Medulla oblongata (tissue), 1 donor: ENCODE measurements around the gene BRCA2.

ENCODE experiments used
- DNase-seq: peaks from one replicate; pipeline ENCODE4 v3.0.0-alpha.2; 2015; ENCODE audit errors: extremely low spot score

Gene BRCA2

DNA sequence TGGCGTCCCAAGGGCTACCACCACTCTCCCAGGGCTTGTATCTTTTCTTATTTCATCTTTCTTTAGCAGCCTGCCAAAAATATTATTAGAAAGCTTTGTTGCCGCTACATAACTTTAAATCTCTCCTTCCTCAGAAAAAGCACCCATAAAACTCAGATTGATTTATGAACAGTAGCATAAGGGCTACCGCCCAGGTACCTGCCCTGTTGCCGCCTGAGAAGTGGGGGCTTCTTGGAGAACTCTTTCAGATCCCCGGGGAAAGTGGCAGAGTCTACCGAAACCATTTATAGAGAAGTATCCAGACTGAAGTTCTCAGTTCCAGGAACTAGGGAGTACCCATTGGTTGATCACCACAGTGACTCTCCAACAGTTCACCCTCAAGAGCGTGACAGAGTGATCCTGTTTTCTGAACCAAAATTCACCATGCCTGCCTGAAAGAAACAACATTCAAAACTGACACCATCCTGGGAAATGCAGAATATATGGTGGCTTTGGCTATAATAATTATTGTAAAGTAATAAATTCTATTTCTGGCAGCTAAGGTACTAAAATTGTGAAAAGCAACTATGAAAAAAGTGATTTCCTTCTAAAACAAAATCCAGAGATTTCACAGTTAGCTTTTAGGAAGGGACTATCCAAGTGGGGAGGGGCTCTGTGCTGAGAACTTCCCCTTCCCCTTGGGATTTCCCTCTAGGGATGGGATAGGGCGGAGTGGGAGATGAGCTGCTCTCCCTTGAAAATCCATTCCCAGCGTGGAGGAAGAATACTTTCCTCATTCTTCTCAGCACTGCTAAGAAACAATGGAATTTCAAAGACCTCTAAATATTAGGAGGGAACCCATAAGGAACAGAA lies 113.5 kb downstream of the BRCA2 start:
- peak; percentile 70 for DNase-seq

DNA sequence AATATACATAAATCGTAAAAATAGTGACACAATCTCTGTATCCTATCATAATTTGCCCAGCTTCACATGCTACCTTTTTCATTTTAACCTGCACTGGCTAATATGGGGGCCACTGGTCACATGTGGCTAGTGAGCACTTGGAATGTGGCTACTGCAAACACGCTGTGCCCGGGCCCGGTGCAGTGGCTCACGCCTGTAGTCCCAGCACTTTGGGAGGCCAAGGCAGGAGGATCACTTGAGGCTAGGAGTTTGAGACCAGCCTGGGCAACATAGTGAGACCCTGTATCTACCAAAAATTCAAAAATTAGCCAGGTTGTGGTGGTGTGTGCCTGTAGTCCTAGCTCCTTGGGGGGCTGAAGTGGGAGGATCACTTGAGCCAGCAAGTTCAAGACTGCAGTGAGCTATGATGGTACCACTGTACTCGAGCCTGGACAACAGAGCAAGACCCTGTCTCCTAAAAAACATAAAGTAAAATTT lies 114.2 kb downstream of the BRCA2 start:
- no peak for DNase-seq

DNA sequence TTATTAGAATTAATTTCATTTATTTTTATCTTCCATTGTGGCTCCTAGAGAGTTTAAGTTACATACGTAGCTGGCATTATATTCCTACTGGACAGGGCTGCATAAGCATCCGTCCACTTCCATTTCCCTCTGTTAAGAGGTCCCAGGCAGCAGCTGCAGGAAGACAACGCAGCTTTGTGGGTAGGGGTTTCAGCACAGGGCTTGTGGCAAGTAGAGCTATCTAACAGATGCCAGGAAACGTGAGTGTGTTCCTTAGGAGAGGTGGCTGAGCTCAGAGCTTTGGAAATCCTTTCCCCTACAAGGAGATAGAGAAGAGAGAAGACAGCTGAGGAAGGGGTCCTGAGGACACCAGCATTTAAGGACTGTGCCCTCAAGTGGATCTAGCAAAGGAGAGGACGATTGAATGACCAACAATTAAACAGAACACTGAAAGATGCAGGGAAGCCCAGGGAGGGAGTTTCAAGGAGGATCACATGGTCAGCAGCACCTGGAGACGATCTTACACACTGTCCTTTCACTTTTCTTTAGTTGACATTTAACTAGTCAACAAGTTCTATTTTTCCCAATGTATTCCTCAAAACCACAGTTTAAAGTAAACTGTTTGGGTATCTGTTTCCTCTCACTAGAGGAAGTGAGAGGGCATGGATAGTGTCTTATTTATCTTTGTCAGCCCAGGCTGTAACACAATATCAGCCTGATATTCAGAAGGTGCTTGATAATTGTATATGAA lies 114.9 kb downstream of the BRCA2 start:
- DNase-seq: no peak

DNA sequence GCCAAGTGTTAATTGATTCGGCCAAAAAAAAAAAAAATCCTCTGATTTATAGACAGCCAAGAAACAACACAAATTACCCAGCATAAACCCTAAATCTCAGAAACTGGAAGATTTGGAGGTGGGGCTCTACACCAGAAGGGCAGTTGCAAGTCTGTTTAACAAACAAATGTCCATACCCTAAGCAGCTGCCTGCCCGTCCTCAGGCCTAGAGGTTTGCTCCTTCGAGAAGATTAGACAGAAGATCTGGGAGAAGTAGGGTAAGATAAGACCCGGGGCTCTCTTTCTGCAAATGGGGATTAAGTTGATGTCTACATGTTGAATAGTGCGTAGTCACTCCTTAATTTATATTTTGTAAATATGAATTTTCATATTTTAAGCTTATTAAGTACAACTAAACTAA lies 116.1 kb downstream of the BRCA2 start:
- no peak for DNase-seq

DNA sequence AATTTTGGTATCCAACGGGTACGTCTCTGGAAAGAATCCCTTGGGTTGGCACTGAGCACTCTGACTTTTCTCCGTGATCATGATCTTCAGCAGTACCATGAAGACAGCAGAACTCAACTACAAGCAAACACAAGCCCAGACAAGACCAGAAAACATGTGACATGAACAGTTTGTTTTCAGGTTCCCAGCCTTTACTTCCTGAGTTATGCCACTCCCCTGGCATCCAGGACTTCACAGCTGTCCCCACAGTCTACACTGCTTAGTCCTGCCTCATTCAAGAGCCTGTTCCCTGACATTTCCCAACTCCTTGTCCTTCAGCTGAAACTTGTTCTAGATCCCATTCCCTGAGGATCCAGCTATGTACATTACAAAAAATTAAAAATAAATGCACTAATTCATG lies 117.5 kb downstream of the BRCA2 start:
- no peak for DNase-seq

DNA sequence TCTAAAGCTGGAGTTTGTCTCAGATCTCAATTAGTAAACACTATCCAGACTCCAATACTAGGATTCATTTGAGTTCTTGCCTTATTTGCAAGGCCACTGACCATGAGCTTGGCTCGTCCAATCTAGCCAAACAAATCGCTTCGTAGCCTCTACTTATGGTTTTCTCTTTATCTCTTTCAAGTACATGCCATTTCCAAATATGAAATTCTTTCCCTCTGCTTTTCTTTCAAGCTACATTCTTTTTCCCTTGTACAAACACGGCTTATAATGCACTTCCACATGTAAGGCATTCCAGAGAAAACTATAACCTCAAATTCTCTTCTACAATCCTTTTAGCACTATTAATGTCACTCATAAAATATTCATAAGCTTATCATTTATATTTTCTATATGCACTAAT lies 123.6 kb downstream of the BRCA2 start:
- no peak for DNase-seq

DNA sequence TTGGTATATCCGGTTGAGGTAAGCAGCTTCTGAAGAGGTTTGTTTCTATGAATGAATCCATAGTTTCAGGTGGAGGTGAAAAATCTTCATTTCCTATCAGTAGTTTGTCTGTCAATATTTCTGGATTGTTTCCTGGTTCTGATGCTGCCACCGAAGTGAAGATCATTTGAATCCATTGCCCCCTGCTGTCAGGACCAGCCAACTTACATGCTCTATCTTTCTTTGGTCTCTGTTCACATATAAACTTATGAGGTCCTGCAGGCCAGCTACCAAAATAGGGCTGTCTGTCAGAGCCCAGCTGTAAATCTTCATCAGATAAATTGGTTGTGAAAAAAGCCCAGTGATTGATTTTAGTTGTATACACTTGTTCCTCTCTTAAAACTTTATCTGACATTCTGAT lies 127.8 kb downstream of the BRCA2 start:
- DNase-seq: peak; percentile 60

DNA sequence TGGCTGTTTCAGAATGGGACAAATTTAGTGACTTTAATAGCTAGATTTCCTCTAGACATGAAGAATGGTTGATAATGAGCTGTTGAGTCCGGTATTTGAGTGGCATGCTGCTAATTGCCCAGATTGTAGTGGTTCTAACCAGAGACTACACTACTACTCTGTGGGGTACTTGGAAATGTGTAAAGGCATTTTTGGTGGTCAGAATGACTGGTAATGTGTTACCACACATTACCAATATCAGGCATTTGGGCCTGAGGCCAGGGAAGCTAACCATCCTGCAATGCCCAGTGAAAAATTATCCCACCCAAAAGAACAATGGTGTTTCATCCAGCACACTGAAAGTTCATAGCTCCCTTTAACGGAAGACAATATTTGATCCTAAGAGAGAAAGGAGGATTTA lies 130.2 kb downstream of the BRCA2 start:
- DNase-seq: no peak

DNA sequence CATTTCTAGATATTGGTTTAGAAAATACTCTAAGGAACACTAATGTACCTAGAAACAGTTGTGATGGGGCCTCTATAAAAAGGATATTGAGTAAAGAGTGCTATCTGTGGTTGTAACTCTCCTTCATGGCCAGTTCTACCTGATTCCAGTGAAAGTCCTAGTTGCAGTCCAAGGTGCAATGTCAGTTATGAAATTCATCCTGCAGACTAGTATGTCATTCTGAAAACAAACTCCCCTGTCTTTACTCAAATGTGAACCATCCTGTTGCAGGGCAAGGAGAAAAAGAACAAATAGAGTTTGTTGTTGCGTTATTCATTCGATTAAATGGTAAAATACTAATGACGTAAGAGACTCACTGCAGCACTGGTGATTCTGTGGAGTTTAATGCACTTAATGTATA lies 130.9 kb downstream of the BRCA2 start:
- no peak for DNase-seq

DNA sequence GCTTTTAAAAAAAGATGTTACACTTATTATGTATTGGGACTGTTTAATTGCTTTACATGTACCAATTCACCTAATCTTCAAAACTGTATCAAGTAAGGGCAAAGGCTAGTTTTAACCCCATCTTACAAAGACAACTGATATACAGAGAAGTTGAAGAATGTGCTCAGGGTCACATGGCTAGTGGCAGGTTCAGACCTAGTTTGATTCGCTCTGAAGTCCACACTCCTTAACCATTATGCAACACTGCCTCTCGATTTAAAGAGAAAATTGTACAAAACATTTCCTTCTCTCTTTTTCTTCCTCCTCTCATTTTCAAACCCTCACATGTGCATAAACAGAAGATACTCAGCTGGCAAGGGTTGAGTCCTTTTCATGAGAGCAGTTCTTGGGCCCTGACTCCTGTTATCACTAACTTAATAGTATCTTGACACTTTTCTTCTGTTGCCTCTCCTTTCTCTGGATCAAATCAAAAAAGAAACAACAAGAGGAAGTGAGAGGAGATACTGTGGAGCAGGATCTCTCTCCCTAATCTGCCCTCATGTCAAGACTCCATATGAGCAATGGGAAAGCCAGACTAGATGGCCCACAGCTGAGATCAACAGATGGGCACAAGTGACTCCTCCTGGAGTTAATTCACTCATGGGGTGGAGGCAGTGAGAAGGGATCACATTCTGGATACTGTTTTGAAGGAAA lies 131.6 kb downstream of the BRCA2 start:
- no peak for DNase-seq

DNA sequence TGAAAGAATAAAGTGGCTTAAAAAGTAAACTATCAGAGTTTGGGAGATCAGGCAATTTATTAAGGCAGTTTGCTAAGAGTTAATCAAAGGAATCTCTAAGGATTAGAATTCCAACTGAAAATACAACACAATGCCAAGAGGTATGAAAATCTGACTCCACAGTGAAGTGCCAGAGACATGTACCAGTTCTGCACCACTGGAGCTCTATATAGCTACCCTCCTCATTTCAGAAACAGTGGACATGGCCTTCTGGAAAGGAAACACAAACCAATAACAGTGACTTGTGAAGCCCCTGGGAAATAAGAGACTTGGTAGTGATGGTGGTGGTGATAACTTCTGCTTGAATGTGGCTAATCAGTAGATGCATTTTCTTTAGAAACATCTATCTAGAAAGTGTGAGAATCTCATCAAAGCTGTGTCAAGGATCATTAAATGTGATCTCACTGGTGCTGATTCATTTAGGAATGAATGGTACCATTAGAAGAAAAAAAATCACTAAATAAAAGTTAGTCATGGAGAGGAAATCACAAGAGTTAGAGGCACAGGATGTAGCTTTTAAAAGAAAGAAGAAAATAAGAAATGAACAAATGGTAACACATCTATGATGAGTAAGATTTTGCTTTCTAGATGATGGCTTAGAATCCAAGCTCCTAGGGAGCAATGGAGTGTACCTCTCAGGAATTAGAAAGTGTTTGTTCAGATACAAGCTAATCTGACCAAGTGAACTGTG lies 132.8 kb downstream of the BRCA2 start:
- no peak for DNase-seq

DNA sequence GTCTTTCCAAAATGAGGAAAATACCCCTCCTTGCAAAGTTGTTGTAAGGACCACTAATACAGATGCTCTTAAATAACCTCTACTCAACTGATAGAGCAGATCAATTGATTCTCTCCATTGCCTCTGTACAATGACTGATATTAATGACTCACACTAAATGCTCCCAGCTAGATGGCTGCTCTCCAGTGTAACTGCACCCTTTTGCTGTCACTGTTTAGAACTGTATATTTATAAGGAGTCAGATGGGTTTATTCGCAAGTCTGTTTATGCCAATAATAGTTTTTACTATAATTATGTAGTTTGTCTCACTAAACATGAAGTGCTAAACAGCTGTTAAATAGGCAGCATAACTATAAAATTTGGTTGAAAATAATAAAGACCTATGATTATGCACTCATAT lies 133.7 kb downstream of the BRCA2 start:
- DNase-seq: no peak
